NT2/D1 (cell line): ENCODE measurements around the gene RTN1.

Experiments used
- DNase-seq: peaks from one replicate; pipeline ENCODE4 v3.0.0-alpha.2; 2011; ENCODE audit warnings: low read depth, low spot score
- H3K27me3 ChIP-seq: 2 replicates; pipeline ENCODE4 v1.6.0; 2011; ENCODE audit warnings: mild to moderate bottlenecking; ENCODE audit not compliant: insufficient read length, insufficient read depth
- H3K36me3 ChIP-seq: 2 replicates; pipeline ENCODE4 v1.6.1; 2011; ENCODE audit warnings: mild to moderate bottlenecking, low read length, mixed read lengths; ENCODE audit not compliant: insufficient read depth, insufficient read length
- H3K4me1 ChIP-seq: 2 replicates; pipeline ENCODE4 v1.5.1; 2011; ENCODE audit not compliant: insufficient read depth, insufficient read length
- H3K4me3 ChIP-seq: 2 replicates; pipeline ENCODE4 v1.5.1; 2011; ENCODE audit warnings: low read depth; ENCODE audit not compliant: insufficient read length
- H3K9ac ChIP-seq: 2 replicates; pipeline ENCODE4 v1.6.0; 2011; ENCODE audit warnings: low read depth; ENCODE audit not compliant: insufficient read length
- H3K9me3 ChIP-seq: 2 replicates; pipeline ENCODE4 v1.5.1; 2011; ENCODE audit warnings: mild to moderate bottlenecking, low read length; ENCODE audit not compliant: insufficient read depth
- SUZ12 ChIP-seq: IDR thresholded peaks from 2 replicates; pipeline ENCODE4 v1.6.1; 2011; ENCODE audit not compliant: insufficient read length, insufficient read depth; ENCODE audit errors: extremely low read depth
- YY1 ChIP-seq: IDR thresholded peaks from 2 replicates; pipeline ENCODE4 v1.6.1; 2011; ENCODE audit not compliant: insufficient read length, insufficient read depth
- ZNF274 ChIP-seq: IDR thresholded peaks from 2 replicates; pipeline ENCODE4 v1.6.1; 2011; ENCODE audit warnings: mild to moderate bottlenecking, low read depth, low read length

RTN1 gene

GRCh38 chr14:59787045-59787674 is 83.4 kb downstream of the RTN1 start:
- Histone ChIP-seq H3K9ac (no peak overlapping the region), H3K27me3 (no peaks in the 10 kb centered on the region), H3K9me3 (no peaks in the 10 kb centered on the region), H3K4me3 (no peak overlapping the region), H3K36me3 (no peaks in the 10 kb centered on the region), H3K4me1 (no peaks in the 10 kb centered on the region)
- TF ChIP-seq YY1, result no peak
- TF ChIP-seq ZNF274, result no peak
- TF ChIP-seq SUZ12, result no peak
- no peak for DNase-seq

- no peaks in the 10 kb centered on the region for H3K4me1 ChIP-seq
- no peaks in the 10 kb centered on the region for H3K9me3 ChIP-seq
- no peak overlapping the region for H3K4me3 ChIP-seq
- H3K27me3 ChIP-seq, result no peaks in the 10 kb centered on the region
- no peak for TF ChIP-seq ZNF274
- TF ChIP-seq YY1, result no peak
- TF ChIP-seq SUZ12, result no peak
- no peak for DNase-seq
- no peak overlapping the region for H3K9ac ChIP-seq
- no peaks in the 10 kb centered on the region for H3K36me3 ChIP-seq
Observed at GRCh38 chr14:59785629-59786028, 84.9 kb downstream of the RTN1 start.

- H3K4me3 ChIP-seq, result no peak overlapping the region
- no peaks in the 10 kb centered on the region for H3K27me3 ChIP-seq
- H3K9ac ChIP-seq, result no peak overlapping the region
- H3K4me1 ChIP-seq, result no peaks in the 10 kb centered on the region
- DNase-seq, result no peak
- no peaks in the 10 kb centered on the region for H3K9me3 ChIP-seq
- no peaks in the 10 kb centered on the region for H3K36me3 ChIP-seq
- TF ChIP-seq YY1, result no peak
- TF ChIP-seq ZNF274, result no peak
- TF ChIP-seq SUZ12, result no peak
Observed at GRCh38 chr14:59782760-59783159, 87.8 kb downstream of the RTN1 start.

GRCh38 chr14:59777006-59777579 is 93.5 kb downstream of the RTN1 start:
- H3K27me3 ChIP-seq, result no peaks in the 10 kb centered on the region
- H3K4me3 ChIP-seq, result no peak overlapping the region
- no peak overlapping the region for H3K9ac ChIP-seq
- no peak for DNase-seq
- no peaks in the 10 kb centered on the region for H3K4me1 ChIP-seq
- H3K9me3 ChIP-seq, result no peaks in the 10 kb centered on the region
- TF ChIP-seq SUZ12 (no peak), YY1 (no peak), ZNF274 (no peak)
- H3K36me3 ChIP-seq, result no peaks in the 10 kb centered on the region

- Histone ChIP-seq H3K4me3 (no peak overlapping the region), H3K27me3 (no peaks in the 10 kb centered on the region), H3K9me3 (no peaks in the 10 kb centered on the region), H3K9ac (no peak overlapping the region), H3K36me3 (no peaks in the 10 kb centered on the region), H3K4me1 (no peaks in the 10 kb centered on the region)
- TF ChIP-seq YY1, result no peak
- TF ChIP-seq ZNF274, result no peak
- TF ChIP-seq SUZ12, result no peak
- no peak for DNase-seq
Observed at GRCh38 chr14:59776468-59776867, 94.1 kb downstream of the RTN1 start.

- Histone ChIP-seq H3K4me1 (no peaks in the 10 kb centered on the region), H3K36me3 (no peaks in the 10 kb centered on the region), H3K9me3 (no peaks in the 10 kb centered on the region), H3K4me3 (no peak overlapping the region), H3K27me3 (no peaks in the 10 kb centered on the region), H3K9ac (no peak overlapping the region)
- no peak for DNase-seq
- no peak for TF ChIP-seq YY1
- TF ChIP-seq SUZ12, result no peak
- no peak for TF ChIP-seq ZNF274
Observed at GRCh38 chr14:59772233-59772632, 98.3 kb downstream of the RTN1 start.

- Histone ChIP-seq H3K36me3 (no peaks in the 10 kb centered on the region), H3K4me3 (no peak overlapping the region), H3K9me3 (no peaks in the 10 kb centered on the region), H3K4me1 (no peaks in the 10 kb centered on the region), H3K9ac (no peak overlapping the region), H3K27me3 (no peaks in the 10 kb centered on the region)
- no peak for DNase-seq
- TF ChIP-seq ZNF274 (no peak), YY1 (no peak), SUZ12 (no peak)
Observed at GRCh38 chr14:59771577-59771976, 99.0 kb downstream of the RTN1 start.
